ENCODE measurements around the gene PAX3.

PAX3 gene

DNA sequence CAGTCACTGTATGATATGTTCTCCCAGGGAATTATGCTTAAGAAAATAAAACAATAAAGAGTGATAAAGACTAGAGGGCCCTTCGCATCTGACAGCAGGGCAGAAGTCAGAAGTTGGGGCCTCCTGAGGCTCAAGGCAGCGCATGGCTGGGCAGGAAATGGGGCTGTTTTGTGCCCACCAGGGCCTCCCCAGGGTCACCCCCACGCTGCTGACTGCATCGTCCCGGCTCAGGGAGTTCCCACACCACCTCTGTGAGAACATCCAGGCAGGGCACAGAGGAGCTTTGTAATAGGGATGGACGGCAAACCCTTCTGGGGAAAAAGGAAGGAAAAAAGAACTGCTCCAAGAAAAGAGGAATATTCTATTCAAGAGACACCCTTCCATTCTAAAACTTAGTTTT lies 41.2 kb downstream of the PAX3 start:
- no peak for DNase-seq (ENCODE audit: low read depth, low spot score)
- Histone ChIP-seq H3K4me3 (ENCODE audit: insufficient read length, low read depth) (no peak overlapping the region), H3K36me3 (ENCODE audit: insufficient read depth, insufficient read length, low read length) (no peaks in the 10 kb centered on the region), H3K9me3 (ENCODE audit: insufficient read depth, low read length) (no peaks in the 10 kb centered on the region), H3K9ac (ENCODE audit: insufficient read length, low read depth) (no peak overlapping the region), H3K27me3 (ENCODE audit: insufficient read depth, insufficient read length) (no peaks in the 10 kb centered on the region), H3K4me1 (ENCODE audit: insufficient read depth, insufficient read length) (no peaks in the 10 kb centered on the region)
- TF ChIP-seq YY1 (IDR thresholded peaks at IDR 0.05; ENCODE audit: insufficient read depth, insufficient read length) = no peak
- no peak for TF ChIP-seq SUZ12 (IDR thresholded peaks at IDR 0.05; ENCODE audit: extremely low read depth, insufficient read depth, insufficient read length)
- TF ChIP-seq ZNF274 (IDR thresholded peaks at IDR 0.05; ENCODE audit: low read depth, low read length) = no peak

DNA sequence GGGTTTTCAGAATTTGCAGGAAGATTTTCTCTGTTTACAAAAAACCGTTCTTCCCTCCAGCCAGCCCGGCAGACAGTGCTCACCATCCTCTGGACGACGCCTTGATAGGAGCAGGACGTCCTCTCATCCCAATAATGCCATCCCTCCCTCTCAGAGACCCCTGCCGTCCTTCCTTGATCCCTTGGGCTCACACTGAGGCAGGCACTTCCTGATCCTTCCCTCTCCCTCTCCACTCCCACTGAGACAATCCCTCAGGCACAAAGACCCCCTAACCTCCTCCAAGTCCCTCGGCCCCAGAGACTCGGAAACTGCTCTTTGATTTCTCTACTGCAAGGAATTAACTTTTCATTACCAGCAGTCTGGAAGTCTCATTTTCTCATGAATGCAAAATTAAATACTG lies 42.5 kb downstream of the PAX3 start:
- DNase-seq (ENCODE audit: low read depth, low spot score) = no peak
- no peak for TF ChIP-seq ZNF274 (IDR thresholded peaks at IDR 0.05; ENCODE audit: low read depth, low read length)
- no peaks in the 10 kb centered on the region for H3K4me1 ChIP-seq (ENCODE audit: insufficient read depth, insufficient read length)
- no peaks in the 10 kb centered on the region for H3K9me3 ChIP-seq (ENCODE audit: insufficient read depth, low read length)
- no peaks in the 10 kb centered on the region for H3K27me3 ChIP-seq (ENCODE audit: insufficient read depth, insufficient read length)
- H3K4me3 ChIP-seq (ENCODE audit: insufficient read length, low read depth) = no peak overlapping the region
- no peak overlapping the region for H3K9ac ChIP-seq (ENCODE audit: insufficient read length, low read depth)
- H3K36me3 ChIP-seq (ENCODE audit: insufficient read depth, insufficient read length, low read length) = no peaks in the 10 kb centered on the region

DNA sequence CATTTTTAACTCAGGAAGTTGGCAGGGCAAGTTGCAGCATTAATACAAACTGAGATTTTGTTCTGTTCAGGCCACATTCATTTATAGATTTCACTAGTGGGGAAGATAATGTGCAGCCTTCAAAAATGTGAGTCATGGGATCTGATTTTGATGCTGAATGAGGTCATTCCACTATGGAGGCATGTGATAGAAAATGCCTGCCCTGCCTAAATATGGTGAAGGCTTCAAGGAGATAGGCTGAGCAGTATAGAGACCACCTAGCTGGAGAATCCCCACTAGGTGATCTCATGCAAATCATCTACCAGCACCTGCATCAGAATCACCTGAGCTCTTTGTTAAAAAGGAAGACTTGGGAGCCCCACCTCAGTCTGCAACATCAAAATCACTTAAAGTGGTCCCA lies 43.7 kb downstream of the PAX3 start:
- Histone ChIP-seq H3K27me3 (ENCODE audit: insufficient read depth, insufficient read length) (no peaks in the 10 kb centered on the region), H3K4me1 (ENCODE audit: insufficient read depth, insufficient read length) (no peaks in the 10 kb centered on the region), H3K4me3 (ENCODE audit: insufficient read length, low read depth) (no peak overlapping the region), H3K9ac (ENCODE audit: insufficient read length, low read depth) (no peak overlapping the region), H3K9me3 (ENCODE audit: insufficient read depth, low read length) (no peaks in the 10 kb centered on the region), H3K36me3 (ENCODE audit: insufficient read depth, insufficient read length, low read length) (no peaks in the 10 kb centered on the region)
- no peak for DNase-seq (ENCODE audit: low read depth, low spot score)
- TF ChIP-seq ZNF274 (IDR thresholded peaks at IDR 0.05; ENCODE audit: low read depth, low read length) (no peak), SUZ12 (IDR thresholded peaks at IDR 0.05; ENCODE audit: extremely low read depth, insufficient read depth, insufficient read length) (no peak), YY1 (IDR thresholded peaks at IDR 0.05; ENCODE audit: insufficient read depth, insufficient read length) (no peak)

DNA sequence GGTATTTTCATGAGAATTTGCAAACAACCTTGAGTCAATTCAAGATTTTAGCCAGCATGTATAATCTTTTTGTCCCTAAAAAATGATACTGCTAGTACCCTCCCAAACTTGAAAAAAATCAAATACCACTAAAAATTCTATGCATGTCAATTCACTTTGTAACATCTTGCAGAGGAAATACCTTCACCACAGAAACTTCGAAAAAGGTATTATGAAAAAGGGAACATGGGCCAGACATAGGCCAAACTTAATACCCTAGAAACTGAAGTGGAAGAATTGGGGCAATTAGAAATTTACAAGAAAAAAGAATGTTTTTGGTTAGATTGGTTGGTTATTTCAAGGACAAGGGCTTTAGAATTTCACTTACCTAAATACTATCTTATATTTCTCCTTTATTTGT lies 48.5 kb downstream of the PAX3 start:
- TF ChIP-seq SUZ12 (IDR thresholded peaks at IDR 0.05; ENCODE audit: extremely low read depth, insufficient read depth, insufficient read length) = no peak
- no peak for TF ChIP-seq ZNF274 (IDR thresholded peaks at IDR 0.05; ENCODE audit: low read depth, low read length)
- TF ChIP-seq YY1 (IDR thresholded peaks at IDR 0.05; ENCODE audit: insufficient read depth, insufficient read length) = no peak
- H3K4me1 ChIP-seq (ENCODE audit: insufficient read depth, insufficient read length) = no peaks in the 10 kb centered on the region
- no peak for DNase-seq (ENCODE audit: low read depth, low spot score)
- H3K9ac ChIP-seq (ENCODE audit: insufficient read length, low read depth) = no peak overlapping the region
- H3K27me3 ChIP-seq (ENCODE audit: insufficient read depth, insufficient read length) = no peaks in the 10 kb centered on the region
- no peaks in the 10 kb centered on the region for H3K36me3 ChIP-seq (ENCODE audit: insufficient read depth, insufficient read length, low read length)
- no peak overlapping the region for H3K4me3 ChIP-seq (ENCODE audit: insufficient read length, low read depth)
- H3K9me3 ChIP-seq (ENCODE audit: insufficient read depth, low read length) = no peaks in the 10 kb centered on the region

DNA sequence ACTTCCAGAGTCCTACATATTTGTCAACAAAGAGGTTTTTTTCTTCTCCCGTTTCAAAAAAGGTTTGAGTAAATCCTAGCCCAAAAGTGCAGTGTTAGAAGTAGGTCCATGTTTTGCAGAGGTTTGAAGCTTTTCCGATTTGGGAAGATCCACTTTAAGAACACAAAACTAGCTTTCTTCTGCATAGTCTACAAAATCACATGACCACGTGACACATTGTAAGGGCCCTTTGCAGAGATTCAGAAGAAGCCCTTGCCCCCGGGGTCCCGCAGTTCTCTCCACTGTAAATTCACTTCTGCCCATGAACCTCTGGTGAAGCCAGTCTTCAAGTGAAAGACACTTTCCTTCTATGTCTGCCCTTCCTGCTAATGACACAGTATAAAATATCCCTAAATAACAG lies 49.4 kb downstream of the PAX3 start:
- H3K9me3 ChIP-seq (ENCODE audit: insufficient read depth, low read length) = no peaks in the 10 kb centered on the region
- DNase-seq (ENCODE audit: low read depth, low spot score) = no peak
- TF ChIP-seq ZNF274 (IDR thresholded peaks at IDR 0.05; ENCODE audit: low read depth, low read length) = no peak
- TF ChIP-seq SUZ12 (IDR thresholded peaks at IDR 0.05; ENCODE audit: extremely low read depth, insufficient read depth, insufficient read length) = no peak
- no peak for TF ChIP-seq YY1 (IDR thresholded peaks at IDR 0.05; ENCODE audit: insufficient read depth, insufficient read length)
- H3K4me1 ChIP-seq (ENCODE audit: insufficient read depth, insufficient read length) = no peaks in the 10 kb centered on the region
- H3K4me3 ChIP-seq (ENCODE audit: insufficient read length, low read depth) = no peak overlapping the region
- no peaks in the 10 kb centered on the region for H3K27me3 ChIP-seq (ENCODE audit: insufficient read depth, insufficient read length)
- H3K36me3 ChIP-seq (ENCODE audit: insufficient read depth, insufficient read length, low read length) = no peaks in the 10 kb centered on the region
- H3K9ac ChIP-seq (ENCODE audit: insufficient read length, low read depth) = no peak overlapping the region

DNA sequence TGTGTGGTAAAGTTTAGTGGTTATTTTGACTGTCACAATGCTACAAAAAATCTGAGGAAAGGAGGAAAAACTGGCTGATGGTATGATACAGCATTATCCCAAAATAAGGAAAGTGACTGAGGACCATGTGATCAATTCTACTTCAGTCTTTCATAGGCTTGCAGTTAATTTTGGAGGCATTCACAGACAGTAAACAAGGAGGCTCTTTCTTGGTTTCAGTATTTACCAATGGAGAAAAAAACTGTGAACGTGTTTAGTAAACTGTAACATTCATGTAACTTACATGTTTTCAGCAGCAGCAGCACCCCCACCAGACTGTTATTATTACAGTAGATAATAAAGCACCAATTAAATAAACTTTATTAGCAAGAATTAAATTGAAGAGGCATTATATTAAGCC lies 50.0 kb downstream of the PAX3 start:
- H3K9me3 ChIP-seq (ENCODE audit: insufficient read depth, low read length) = no peaks in the 10 kb centered on the region
- no peak overlapping the region for H3K9ac ChIP-seq (ENCODE audit: insufficient read length, low read depth)
- H3K4me3 ChIP-seq (ENCODE audit: insufficient read length, low read depth) = no peak overlapping the region
- TF ChIP-seq ZNF274 (IDR thresholded peaks at IDR 0.05; ENCODE audit: low read depth, low read length) (no peak), YY1 (IDR thresholded peaks at IDR 0.05; ENCODE audit: insufficient read depth, insufficient read length) (no peak), SUZ12 (IDR thresholded peaks at IDR 0.05; ENCODE audit: extremely low read depth, insufficient read depth, insufficient read length) (no peak)
- no peaks in the 10 kb centered on the region for H3K4me1 ChIP-seq (ENCODE audit: insufficient read depth, insufficient read length)
- no peaks in the 10 kb centered on the region for H3K27me3 ChIP-seq (ENCODE audit: insufficient read depth, insufficient read length)
- H3K36me3 ChIP-seq (ENCODE audit: insufficient read depth, insufficient read length, low read length) = no peaks in the 10 kb centered on the region
- DNase-seq (ENCODE audit: low read depth, low spot score) = no peak

DNA sequence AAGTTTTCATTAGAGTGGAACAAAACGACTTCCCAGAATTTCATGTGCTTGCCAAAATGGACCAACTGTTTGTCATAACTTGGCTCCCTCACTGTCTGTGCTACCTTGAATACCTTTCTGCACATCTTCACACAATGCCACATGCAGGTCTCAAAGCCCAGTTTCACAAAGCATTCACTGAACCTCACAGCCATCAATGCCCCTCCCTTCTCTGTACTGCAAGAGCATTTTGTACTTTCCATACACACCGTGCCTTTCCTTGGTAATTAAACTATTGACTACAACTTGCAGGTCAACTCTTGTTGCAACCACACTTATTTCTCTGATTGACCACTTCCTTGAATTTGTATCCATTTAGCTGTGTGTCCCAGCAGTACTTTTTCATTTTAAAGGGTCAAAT lies 50.5 kb downstream of the PAX3 start:
- Histone ChIP-seq H3K9me3 (ENCODE audit: insufficient read depth, low read length) (no peaks in the 10 kb centered on the region), H3K4me3 (ENCODE audit: insufficient read length, low read depth) (no peak overlapping the region), H3K9ac (ENCODE audit: insufficient read length, low read depth) (no peak overlapping the region), H3K36me3 (ENCODE audit: insufficient read depth, insufficient read length, low read length) (no peaks in the 10 kb centered on the region), H3K4me1 (ENCODE audit: insufficient read depth, insufficient read length) (no peaks in the 10 kb centered on the region), H3K27me3 (ENCODE audit: insufficient read depth, insufficient read length) (no peaks in the 10 kb centered on the region)
- TF ChIP-seq ZNF274 (IDR thresholded peaks at IDR 0.05; ENCODE audit: low read depth, low read length) (no peak), SUZ12 (IDR thresholded peaks at IDR 0.05; ENCODE audit: extremely low read depth, insufficient read depth, insufficient read length) (no peak), YY1 (IDR thresholded peaks at IDR 0.05; ENCODE audit: insufficient read depth, insufficient read length) (no peak)
- no peak for DNase-seq (ENCODE audit: low read depth, low spot score)

DNA sequence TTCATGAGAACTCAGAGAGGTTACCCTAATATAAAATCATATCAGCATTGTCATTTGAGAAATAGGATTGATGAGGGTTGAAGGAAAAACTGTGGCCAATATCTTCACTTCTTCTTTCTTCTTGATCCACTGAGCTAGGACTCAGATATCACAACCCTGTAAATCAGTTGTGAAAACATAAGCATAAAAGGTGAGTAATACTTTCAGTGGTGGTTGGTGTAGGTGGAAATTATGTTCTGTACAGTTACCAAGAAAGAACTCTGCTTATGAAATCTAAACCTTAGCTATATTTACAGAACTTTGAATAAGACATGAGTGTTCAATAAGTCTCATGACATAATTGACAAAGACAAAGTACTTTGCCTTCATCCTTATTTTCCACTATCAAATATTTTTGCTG lies 56.3 kb downstream of the PAX3 start:
- TF ChIP-seq SUZ12 (IDR thresholded peaks at IDR 0.05; ENCODE audit: extremely low read depth, insufficient read depth, insufficient read length) (no peak), ZNF274 (IDR thresholded peaks at IDR 0.05; ENCODE audit: low read depth, low read length) (no peak), YY1 (IDR thresholded peaks at IDR 0.05; ENCODE audit: insufficient read depth, insufficient read length) (no peak)
- Histone ChIP-seq H3K4me1 (ENCODE audit: insufficient read depth, insufficient read length) (no peaks in the 10 kb centered on the region), H3K27me3 (ENCODE audit: insufficient read depth, insufficient read length) (peaks cover 14% of the 10 kb centered on the region), H3K36me3 (ENCODE audit: insufficient read depth, insufficient read length, low read length) (no peaks in the 10 kb centered on the region), H3K9ac (ENCODE audit: insufficient read length, low read depth) (no peak overlapping the region), H3K9me3 (ENCODE audit: insufficient read depth, low read length) (no peaks in the 10 kb centered on the region), H3K4me3 (ENCODE audit: insufficient read length, low read depth) (no peak overlapping the region)
- DNase-seq (ENCODE audit: low read depth, low spot score) = no peak
